Measurements from ENCODE around the gene BRAF. TPM values are rescaled to one million over a fixed set of nuclear protein-coding genes. Genes with fewer than 3 reads are reported as not detected.

Gene BRAF
- polyA plus RNA-seq, 1 experiment: 8.9 TPM

GRCh38 chr7:140923358-140924006 lies 1.2 kb downstream of the BRAF start:
- no peaks in the 10 kb centered on the region for H3K36me3 ChIP-seq (ENCODE audit: control insufficient read depth, insufficient read depth, low read length)
- DNase-seq (ENCODE audit: low read depth): no peak
- no peaks in the 10 kb centered on the region for H3K27me3 ChIP-seq (ENCODE audit: control insufficient read depth, insufficient read depth, low read length)
- ChIA-PET POLR2A (interaction anchor here (0.7 kb wide), 1 partner anchor 113 kb away, joined by 3 read pairs; no protein-coding TSS in a partner anchor), CTCF (interaction anchor here (1.7 kb wide), 1 partner anchor 112 kb away, joined by 8 read pairs; no protein-coding TSS in a partner anchor)
- H3K4me3 ChIP-seq (ENCODE audit: low read depth, low read length): peak overlapping the region; percentile 89
- TF ChIP-seq, protein P1, sequence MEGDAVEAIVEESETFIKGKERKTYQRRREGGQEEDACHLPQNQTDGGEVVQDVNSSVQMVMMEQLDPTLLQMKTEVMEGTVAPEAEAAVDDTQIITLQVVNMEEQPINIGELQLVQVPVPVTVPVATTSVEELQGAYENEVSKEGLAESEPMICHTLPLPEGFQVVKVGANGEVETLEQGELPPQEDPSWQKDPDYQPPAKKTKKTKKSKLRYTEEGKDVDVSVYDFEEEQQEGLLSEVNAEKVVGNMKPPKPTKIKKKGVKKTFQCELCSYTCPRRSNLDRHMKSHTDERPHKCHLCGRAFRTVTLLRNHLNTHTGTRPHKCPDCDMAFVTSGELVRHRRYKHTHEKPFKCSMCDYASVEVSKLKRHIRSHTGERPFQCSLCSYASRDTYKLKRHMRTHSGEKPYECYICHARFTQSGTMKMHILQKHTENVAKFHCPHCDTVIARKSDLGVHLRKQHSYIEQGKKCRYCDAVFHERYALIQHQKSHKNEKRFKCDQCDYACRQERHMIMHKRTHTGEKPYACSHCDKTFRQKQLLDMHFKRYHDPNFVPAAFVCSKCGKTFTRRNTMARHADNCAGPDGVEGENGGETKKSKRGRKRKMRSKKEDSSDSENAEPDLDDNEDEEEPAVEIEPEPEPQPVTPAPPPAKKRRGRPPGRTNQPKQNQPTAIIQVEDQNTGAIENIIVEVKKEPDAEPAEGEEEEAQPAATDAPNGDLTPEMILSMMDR (IDR thresholded peaks at IDR 0.05; ENCODE audit: insufficient read depth, low read depth, low read length): no peak

- Histone ChIP-seq H3K27me3 (ENCODE audit: control insufficient read depth, insufficient read depth, low read length) (no peaks in the 10 kb centered on the region), H3K36me3 (ENCODE audit: control insufficient read depth, insufficient read depth, low read length) (no peaks in the 10 kb centered on the region), H3K4me3 (ENCODE audit: low read depth, low read length) (no peak overlapping the region)
- CTCF ChIA-PET: no interaction called here
- POLR2A ChIA-PET: no interaction called here
- no peak for DNase-seq (ENCODE audit: low read depth)
- TF ChIP-seq, protein P1 (IDR thresholded peaks at IDR 0.05; ENCODE audit: insufficient read depth, low read depth, low read length): no peak
Observed at GRCh38 chr7:140922741-140923345, 1.9 kb downstream of the BRAF start.

- no peaks in the 10 kb centered on the region for H3K36me3 ChIP-seq (ENCODE audit: control insufficient read depth, insufficient read depth, low read length)
- TF ChIP-seq, protein P1 (IDR thresholded peaks at IDR 0.05; ENCODE audit: insufficient read depth, low read depth, low read length): no peak
- CTCF ChIA-PET: no interaction called here
- no peak overlapping the region for H3K4me3 ChIP-seq (ENCODE audit: low read depth, low read length)
- H3K27me3 ChIP-seq (ENCODE audit: control insufficient read depth, insufficient read depth, low read length): no peaks in the 10 kb centered on the region
- POLR2A ChIA-PET: no interaction called here
- DNase-seq (ENCODE audit: low read depth): no peak
Observed at GRCh38 chr7:140920745-140921144, 4.0 kb downstream of the BRAF start.

GRCh38 chr7:140918236-140918635 lies 6.5 kb downstream of the BRAF start:
- H3K27me3 ChIP-seq (ENCODE audit: control insufficient read depth, insufficient read depth, low read length): no peaks in the 10 kb centered on the region
- TF ChIP-seq, protein P1 (IDR thresholded peaks at IDR 0.05; ENCODE audit: insufficient read depth, low read depth, low read length): no peak
- no peaks in the 10 kb centered on the region for H3K36me3 ChIP-seq (ENCODE audit: control insufficient read depth, insufficient read depth, low read length)
- CTCF ChIA-PET: no interaction called here
- no peak overlapping the region for H3K4me3 ChIP-seq (ENCODE audit: low read depth, low read length)
- DNase-seq (ENCODE audit: low read depth): no peak
- POLR2A ChIA-PET: interaction anchor here (0.5 kb wide), 1 partner anchor 10 kb away, joined by 4 read pairs; no protein-coding TSS in a partner anchor

GRCh38 chr7:140917258-140917657 lies 7.5 kb downstream of the BRAF start:
- TF ChIP-seq, protein P1 (IDR thresholded peaks at IDR 0.05; ENCODE audit: insufficient read depth, low read depth, low read length): no peak
- no peaks in the 10 kb centered on the region for H3K36me3 ChIP-seq (ENCODE audit: control insufficient read depth, insufficient read depth, low read length)
- no peak overlapping the region for H3K4me3 ChIP-seq (ENCODE audit: low read depth, low read length)
- no peak for DNase-seq (ENCODE audit: low read depth)
- CTCF ChIA-PET: interaction anchor here (0.6 kb wide), 1 partner anchor 98 kb away, joined by 3 read pairs; the partner anchor contains the start of gene MRPS33
- H3K27me3 ChIP-seq (ENCODE audit: control insufficient read depth, insufficient read depth, low read length): no peaks in the 10 kb centered on the region
- POLR2A ChIA-PET: no interaction called here
